ENCODE measurements around the gene PEX26. TPM values are rescaled to one million over a fixed set of nuclear protein-coding genes. Genes with fewer than 3 reads are reported as not detected.

Gene PEX26
- total RNA-seq, 1 donor = 21.6 TPM

- TF ChIP-seq CTCF (IDR thresholded peaks at IDR 0.05; ENCODE audit: insufficient read depth, low read depth, low read length) = no peak
- H3K4me3 ChIP-seq (ENCODE audit: low read depth, low read length) = no peak overlapping the region
- no peak for DNase-seq (ENCODE audit: low read depth)
Measured at GRCh38 chr22:18147791-18148190, 70.0 kb downstream of the PEX26 start.

- no peak for TF ChIP-seq CTCF (IDR thresholded peaks at IDR 0.05; ENCODE audit: insufficient read depth, low read depth, low read length)
- DNase-seq (ENCODE audit: low read depth) = no peak
Measured at GRCh38 chr22:18148293-18148965, 70.6 kb downstream of the PEX26 start.

GRCh38 chr22:18152519-18152918, 74.7 kb downstream of the PEX26 start:
- H3K4me3 ChIP-seq (ENCODE audit: low read depth, low read length) = no peak overlapping the region
- no peak for DNase-seq (ENCODE audit: low read depth)

More at GRCh38 chr22:18148293-18148965, 70.6 kb downstream of the PEX26 start:
- no peak overlapping the region for H3K4me3 ChIP-seq (ENCODE audit: low read depth, low read length)

GRCh38 chr22:18154821-18155390, 77.1 kb downstream of the PEX26 start:
- no peak for DNase-seq (ENCODE audit: low read depth)

More at GRCh38 chr22:18152519-18152918, 74.7 kb downstream of the PEX26 start:
- no peak for TF ChIP-seq CTCF (IDR thresholded peaks at IDR 0.05; ENCODE audit: insufficient read depth, low read depth, low read length)

More at GRCh38 chr22:18154821-18155390, 77.1 kb downstream of the PEX26 start:
- no peak for TF ChIP-seq CTCF (IDR thresholded peaks at IDR 0.05; ENCODE audit: insufficient read depth, low read depth, low read length)
- H3K4me3 ChIP-seq (ENCODE audit: low read depth, low read length) = no peak overlapping the region

Small RNA genes lying within 50 kb of the gene (small RNA-seq; reads per million reads assigned to genes)
- gene AC016027.5 = not detected

Other genes with a start within 250 kb of the PEX26 start
- gene MICAL3, start 53.4 kb upstream of the PEX26 start, total RNA-seq = 24.2 and 39.7 TPM in 2 replicates
- under 0.01 and 0.32 TPM in 2 replicates for gene TUBA8, start 32.8 kb downstream of the PEX26 start, total RNA-seq
- gene USP18, start 72.2 kb downstream of the PEX26 start, total RNA-seq = 3.9 and 9.5 TPM in 2 replicates